ENCODE results near the gene UAP1L1. TPM values are rescaled to one million over a fixed set of nuclear protein-coding genes. Genes with fewer than 3 reads are reported as not detected.
"Not testable (repeated sequence)": the region's sequence is repeated elsewhere in the genome, so short reads cannot be mapped to it uniquely, and the experiment has no call there.

UAP1L1 gene
- total RNA-seq, 2 donors from 2014 or later: 2.6 to 4.5 TPM

DNA sequence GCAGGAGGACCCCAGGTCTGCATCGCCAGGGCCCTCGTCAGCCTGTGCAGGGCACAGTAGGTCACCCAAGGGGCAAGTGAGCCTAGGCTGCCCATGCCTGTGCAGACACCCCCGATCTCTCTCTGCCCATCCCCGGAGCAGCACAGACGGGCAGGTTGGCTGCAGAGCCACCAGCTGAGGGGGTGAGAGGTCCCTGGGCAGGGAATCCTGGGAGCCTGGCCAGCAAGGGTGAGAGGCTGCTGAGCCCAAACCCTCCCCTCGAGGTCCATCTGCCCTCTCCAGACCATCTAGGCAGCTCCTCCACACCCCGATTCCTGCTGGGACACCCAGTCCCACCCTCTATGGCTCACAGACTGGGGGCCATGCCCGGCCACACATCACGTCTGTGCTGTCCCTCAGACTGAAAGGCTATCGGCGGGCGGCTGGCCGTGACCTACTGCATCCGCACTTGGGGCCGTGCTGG, 40.0 kb downstream of the UAP1L1 start:
- Histone ChIP-seq H3K9ac (ENCODE audit: extremely low read depth, low read length, poor library complexity, severe bottlenecking) (no peak overlapping the region), H3K27ac (ENCODE audit: low read depth, low read length) (no peak overlapping the region), H3K36me3 (ENCODE audit: control insufficient read depth, insufficient read depth, low read length) (no peaks in the 10 kb centered on the region), H3K27me3 (ENCODE audit: control insufficient read depth, insufficient read depth, low read length, poor library complexity, severe bottlenecking) (peaks cover 28% of the 10 kb centered on the region), H3K4me3 (ENCODE audit: low read length) (no peak overlapping the region), H3K4me1 (ENCODE audit: control insufficient read depth, insufficient read depth, low read length) (peaks cover 4% of the 10 kb centered on the region), H3K9me3 (ENCODE audit: control insufficient read depth, low read length) (no peaks in the 10 kb centered on the region)
- no peak for DNase-seq
- Mint-ChIP-seq H3K27me3 (ENCODE audit: insufficient read depth) (peaks cover 46% of the 10 kb centered on the region), H3K4me3 (no peak overlapping the region), H3K4me1 (peaks cover 7% of the 10 kb centered on the region), H3K36me3 (ENCODE audit: low read depth) (no peaks in the 10 kb centered on the region), H3K27ac (no peak overlapping the region), H3K9me3 (peaks cover 7% of the 10 kb centered on the region)
- 81 to 91% methylated on average over 7 to 15 of the region's 15 CpGs for WGBS, 2 experiments (ENCODE audit: insufficient coverage in 1 of 2, insufficient read length in 1 of 2)
- TF ChIP-seq, protein P1, sequence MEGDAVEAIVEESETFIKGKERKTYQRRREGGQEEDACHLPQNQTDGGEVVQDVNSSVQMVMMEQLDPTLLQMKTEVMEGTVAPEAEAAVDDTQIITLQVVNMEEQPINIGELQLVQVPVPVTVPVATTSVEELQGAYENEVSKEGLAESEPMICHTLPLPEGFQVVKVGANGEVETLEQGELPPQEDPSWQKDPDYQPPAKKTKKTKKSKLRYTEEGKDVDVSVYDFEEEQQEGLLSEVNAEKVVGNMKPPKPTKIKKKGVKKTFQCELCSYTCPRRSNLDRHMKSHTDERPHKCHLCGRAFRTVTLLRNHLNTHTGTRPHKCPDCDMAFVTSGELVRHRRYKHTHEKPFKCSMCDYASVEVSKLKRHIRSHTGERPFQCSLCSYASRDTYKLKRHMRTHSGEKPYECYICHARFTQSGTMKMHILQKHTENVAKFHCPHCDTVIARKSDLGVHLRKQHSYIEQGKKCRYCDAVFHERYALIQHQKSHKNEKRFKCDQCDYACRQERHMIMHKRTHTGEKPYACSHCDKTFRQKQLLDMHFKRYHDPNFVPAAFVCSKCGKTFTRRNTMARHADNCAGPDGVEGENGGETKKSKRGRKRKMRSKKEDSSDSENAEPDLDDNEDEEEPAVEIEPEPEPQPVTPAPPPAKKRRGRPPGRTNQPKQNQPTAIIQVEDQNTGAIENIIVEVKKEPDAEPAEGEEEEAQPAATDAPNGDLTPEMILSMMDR (conservative IDR thresholded peaks at IDR 0.05): no peak

DNA sequence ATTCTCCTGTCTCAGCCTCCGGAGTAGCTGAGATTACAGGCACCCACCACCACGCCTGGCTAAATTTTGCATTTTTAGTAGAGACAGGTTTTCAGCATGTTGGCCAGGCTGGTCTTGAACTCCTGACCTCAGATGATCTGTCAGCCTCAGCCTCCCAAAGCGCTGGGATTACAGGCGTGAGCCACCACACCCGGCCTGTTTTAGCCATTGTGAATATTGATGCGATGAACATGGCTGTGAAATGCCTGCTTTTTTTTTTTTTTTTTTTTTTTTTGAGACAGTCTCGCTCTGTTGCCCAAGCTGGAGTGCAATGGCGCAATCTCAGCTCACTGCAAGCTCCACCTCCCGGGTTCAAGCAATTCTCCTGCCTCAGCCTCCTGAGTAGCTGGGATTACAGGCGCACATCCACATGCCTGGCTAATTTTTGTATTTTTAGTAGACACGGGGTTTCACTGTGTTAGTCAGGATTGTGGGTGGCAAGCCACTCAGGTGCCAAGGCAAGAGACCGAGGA, 40.8 kb downstream of the UAP1L1 start:
- not testable (repeated sequence) for DNase-seq; H3K4me3 ChIP-seq (ENCODE audit: low read length); H3K9me3 ChIP-seq (ENCODE audit: control insufficient read depth, low read length); H3K36me3 ChIP-seq (ENCODE audit: control insufficient read depth, insufficient read depth, low read length); H3K4me1 ChIP-seq (ENCODE audit: control insufficient read depth, insufficient read depth, low read length); H3K27ac ChIP-seq (ENCODE audit: low read depth, low read length); H3K36me3 Mint-ChIP-seq (ENCODE audit: low read depth); H3K9ac ChIP-seq (ENCODE audit: extremely low read depth, low read length, poor library complexity, severe bottlenecking); H3K27ac Mint-ChIP-seq; H3K4me1 Mint-ChIP-seq; H3K9me3 Mint-ChIP-seq; H3K4me3 Mint-ChIP-seq
- peaks cover 41% of the 10 kb centered on the region for H3K27me3 Mint-ChIP-seq (ENCODE audit: insufficient read depth)
- WGBS, 2 experiments (ENCODE audit: insufficient coverage in 1 of 2, insufficient read length in 1 of 2): 76 to 88% methylated on average over 8 to 11 of the region's 12 CpGs
- peaks cover 24% of the 10 kb centered on the region for H3K27me3 ChIP-seq (ENCODE audit: control insufficient read depth, insufficient read depth, low read length, poor library complexity, severe bottlenecking)

DNA sequence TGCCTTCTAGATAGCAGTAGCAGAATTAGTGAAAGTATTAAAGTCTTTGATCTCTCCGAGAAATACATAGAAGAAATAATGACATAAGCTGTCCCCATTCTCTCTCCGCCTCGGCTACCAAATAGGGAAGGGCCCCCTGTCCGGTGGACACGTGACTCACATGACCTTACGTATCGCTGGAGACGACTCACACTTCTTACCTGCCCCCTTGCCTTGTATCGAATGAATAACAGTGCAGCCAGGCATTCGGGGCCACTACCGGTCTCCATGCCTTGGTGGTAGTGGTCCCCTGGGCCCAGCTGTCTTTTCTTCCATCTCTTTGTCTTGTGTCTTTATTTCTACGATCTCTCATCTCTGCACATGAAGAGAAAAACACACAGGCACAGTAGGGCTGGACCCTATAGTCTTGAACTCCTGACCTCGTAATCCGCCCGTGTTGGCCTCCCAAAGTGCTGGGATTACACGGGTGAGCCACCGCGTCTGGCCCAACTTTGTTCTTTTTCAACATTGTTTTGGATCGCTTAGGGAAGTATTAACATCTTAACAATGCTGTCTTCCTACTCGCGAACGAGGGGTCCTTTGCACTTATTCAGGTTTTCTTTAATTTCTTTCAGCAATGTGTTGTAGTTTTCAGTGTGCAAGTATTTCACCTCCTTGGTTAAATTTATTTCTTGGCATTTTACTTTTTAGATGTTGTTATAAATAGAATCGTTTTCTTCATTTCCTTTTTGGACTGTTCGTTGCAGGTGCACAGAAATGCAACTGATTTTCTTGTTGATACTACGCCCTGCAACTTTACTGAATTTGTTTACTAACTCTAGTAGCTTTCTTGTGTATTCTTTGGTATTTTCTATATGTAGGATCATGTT, 44.8 kb downstream of the UAP1L1 start:
- DNase-seq; H3K9me3 ChIP-seq (ENCODE audit: control insufficient read depth, low read length); H3K27ac Mint-ChIP-seq; H3K4me3 Mint-ChIP-seq; H3K4me1 Mint-ChIP-seq; H3K4me3 ChIP-seq (ENCODE audit: low read length); H3K27me3 Mint-ChIP-seq (ENCODE audit: insufficient read depth); H3K27me3 ChIP-seq (ENCODE audit: control insufficient read depth, insufficient read depth, low read length, poor library complexity, severe bottlenecking); H3K36me3 Mint-ChIP-seq (ENCODE audit: low read depth); H3K36me3 ChIP-seq (ENCODE audit: control insufficient read depth, insufficient read depth, low read length); H3K9ac ChIP-seq (ENCODE audit: extremely low read depth, low read length, poor library complexity, severe bottlenecking); H3K9me3 Mint-ChIP-seq; H3K4me1 ChIP-seq (ENCODE audit: control insufficient read depth, insufficient read depth, low read length); H3K27ac ChIP-seq (ENCODE audit: low read depth, low read length): not testable (repeated sequence)
- 82 to 87% methylated on average over 12 to 21 of the region's 25 CpGs for WGBS, 2 experiments (ENCODE audit: insufficient coverage in 1 of 2, insufficient read length in 1 of 2)

DNA sequence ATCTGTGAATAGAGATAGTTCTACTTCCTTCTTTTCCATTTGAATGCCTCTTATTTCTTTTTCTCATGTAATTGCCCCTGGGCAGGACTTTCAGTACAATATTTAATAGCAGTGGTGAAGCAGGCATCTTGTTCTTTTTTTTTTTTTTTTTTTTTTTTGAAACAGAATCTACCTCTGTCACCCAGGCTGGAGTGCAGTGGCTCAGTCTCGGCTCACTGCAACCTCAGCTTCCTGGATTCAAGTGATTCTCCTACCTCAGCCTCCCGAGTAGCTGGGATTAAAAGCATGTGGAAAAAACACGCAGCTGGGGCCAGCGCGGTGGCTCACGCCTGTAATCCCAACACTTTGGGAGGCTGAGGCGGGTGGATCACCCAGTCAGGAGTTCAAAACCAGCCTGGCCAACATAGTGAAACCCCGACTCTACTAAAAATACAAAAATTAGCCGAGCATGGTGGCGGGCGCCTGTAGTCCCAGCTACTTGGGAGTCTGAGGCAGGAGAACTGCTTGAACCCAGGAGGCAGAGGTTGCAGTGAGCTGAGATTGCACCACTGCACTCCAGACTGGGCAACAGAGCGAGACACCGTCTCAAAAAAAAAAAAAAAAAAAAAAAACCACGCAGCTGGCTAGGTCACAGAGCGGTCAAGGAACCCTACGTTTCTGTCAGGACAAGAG, 45.6 kb downstream of the UAP1L1 start:
- not testable (repeated sequence) for H3K4me1 ChIP-seq (ENCODE audit: control insufficient read depth, insufficient read depth, low read length); H3K27ac ChIP-seq (ENCODE audit: low read depth, low read length); H3K27me3 Mint-ChIP-seq (ENCODE audit: insufficient read depth); H3K9me3 Mint-ChIP-seq; H3K36me3 Mint-ChIP-seq (ENCODE audit: low read depth); DNase-seq; H3K4me3 ChIP-seq (ENCODE audit: low read length); H3K36me3 ChIP-seq (ENCODE audit: control insufficient read depth, insufficient read depth, low read length); H3K9me3 ChIP-seq (ENCODE audit: control insufficient read depth, low read length); H3K9ac ChIP-seq (ENCODE audit: extremely low read depth, low read length, poor library complexity, severe bottlenecking); H3K4me3 Mint-ChIP-seq; H3K27ac Mint-ChIP-seq; H3K27me3 ChIP-seq (ENCODE audit: control insufficient read depth, insufficient read depth, low read length, poor library complexity, severe bottlenecking); H3K4me1 Mint-ChIP-seq
- 89 to 93% methylated on average over 12 to 15 of the region's 16 CpGs for WGBS, 2 experiments (ENCODE audit: insufficient coverage in 1 of 2, insufficient read length in 1 of 2)
